Heart left ventricle (tissue), 13 donors: ENCODE measurements around the gene DNMT3B.

Experiments
- CTCF ChIP-seq, 12 donors: fragments of 200-600 bp; sonication (generic) in 4 of 12; IDR thresholded peaks; one replicate each; pipeline versions ENCODE4 v1.5.0 to v1.8.0; 2018 to 2022; ENCODE audit warnings: antibody characterized with exemption in 12 of 12, mild to moderate bottlenecking in 5 of 12
- POLR2A ChIP-seq, 2 donors: fragments of 450-650 bp; IDR thresholded peaks; one replicate each; pipeline ENCODE4 v1.6.1; 2017; ENCODE audit warnings: antibody characterized with exemption in 2 of 2, mild to moderate bottlenecking in 2 of 2, moderate library complexity in 2 of 2
- donor health status: ischemic (EF 13 %, LVEDD 7.1; RV severe dilation, severe dysfunction).
- donor health status: DM: no; HTN: yes; CAD: no.
- donor health status: DM: no; HTN: no; CAD: no.
- donor health status: ischemic (EF 25% LVEDD 6.9; RV normal size, moderate dysfunction).
- donor health status: ischemic (EF 25% LVEDD 5.7; RV mildly dilated, moderate dysfunction).
- donor health status: ischemic (EF 35%, LVEDD 5.7; RV mildly dilated, moderate dysfunction).
- donor health status: nonischemic (EF 11% LVEDD 7.7; RV severe dilation, severe dysfunction).
- donor health status: DM: yes; HTN: yes; CAD: no.
- donor health status: PGD.
- donor health status: ischemic (EF 29% LVEDD 5.4; RV normal size, mild dysfunction).
- donor health status: nonischemic (EF 23%, LVEDD 6.1; RV moderate dilation, normal function).

GRCh38 chr20:32780278-32780677, 18.1 kb downstream of the DNMT3B start:
- no peak for TF ChIP-seq POLR2A (IDR thresholded peaks at IDR 0.05)
- TF ChIP-seq CTCF (IDR thresholded peaks at IDR 0.05): no peak
